Measurements from ENCODE around the gene ANO8. TPM values are rescaled to one million over a fixed set of nuclear protein-coding genes. Genes with fewer than 3 reads are reported as not detected.
A peak's percentile ranks its signal among the peaks of the same experiment; 100 is the strongest.

Gene ANO8
- total and polyA plus RNA-seq, 2 of the 13 experiments (the other 11 are each of a cell fraction or from before 2014, with no cell fraction given) = 1.8 to 3.5 TPM

DNA sequence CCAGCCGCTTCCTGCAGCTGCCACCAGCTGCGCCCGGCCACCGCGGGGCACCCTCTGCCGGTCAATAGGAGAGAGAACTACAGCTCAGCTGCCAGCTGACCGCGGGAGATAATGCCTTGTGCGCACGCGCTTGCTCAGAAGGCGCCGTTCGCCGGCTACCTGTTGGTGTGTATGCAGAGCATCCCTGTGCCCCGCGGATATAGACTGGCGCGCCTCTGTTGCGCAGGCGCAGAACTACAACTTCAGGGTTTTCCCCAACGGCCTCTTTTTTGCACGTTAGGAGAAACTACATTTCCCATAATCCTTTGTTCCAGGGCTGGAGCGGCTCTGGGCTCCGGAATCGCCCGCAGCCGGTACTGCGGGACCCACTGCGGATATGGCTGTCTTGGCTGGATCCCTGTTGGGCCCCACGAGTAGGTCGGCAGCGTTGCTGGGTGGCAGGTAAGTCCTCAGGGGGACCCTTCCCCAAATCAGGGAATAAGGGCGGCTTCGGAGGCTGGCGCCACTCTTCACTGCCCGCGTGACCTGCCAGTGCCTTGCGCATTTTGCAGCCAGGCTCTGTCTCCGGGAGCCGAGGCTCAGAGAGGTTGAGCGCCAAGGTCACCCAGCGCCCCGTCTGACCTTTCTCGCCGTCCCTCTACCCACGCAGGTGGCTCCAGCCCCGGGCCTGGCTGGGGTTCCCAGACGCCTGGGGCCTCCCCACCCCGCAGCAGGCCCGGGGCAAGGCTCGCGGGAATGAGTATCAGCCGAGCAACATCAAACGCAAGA, 29.0 kb downstream of the ANO8 start, which contains the start of gene MRPL34 (continued):
- TF ChIP-seq, protein P1, sequence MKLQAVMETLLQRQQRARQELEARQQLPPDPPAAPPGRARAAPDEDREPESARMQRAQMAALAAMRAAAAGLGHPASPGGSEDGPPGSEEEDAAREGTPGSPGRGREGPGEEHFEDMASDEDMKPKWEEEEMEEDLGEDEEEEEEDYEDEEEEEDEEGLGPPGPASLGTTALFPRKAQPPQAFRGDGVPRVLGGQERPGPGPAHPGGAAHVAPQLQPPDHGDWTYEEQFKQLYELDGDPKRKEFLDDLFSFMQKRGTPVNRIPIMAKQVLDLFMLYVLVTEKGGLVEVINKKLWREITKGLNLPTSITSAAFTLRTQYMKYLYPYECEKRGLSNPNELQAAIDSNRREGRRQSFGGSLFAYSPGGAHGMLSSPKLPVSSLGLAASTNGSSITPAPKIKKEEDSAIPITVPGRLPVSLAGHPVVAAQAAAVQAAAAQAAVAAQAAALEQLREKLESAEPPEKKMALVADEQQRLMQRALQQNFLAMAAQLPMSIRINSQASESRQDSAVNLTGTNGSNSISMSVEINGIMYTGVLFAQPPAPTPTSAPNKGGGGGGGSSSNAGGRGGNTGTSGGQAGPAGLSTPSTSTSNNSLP (IDR thresholded peaks at IDR 0.05; ENCODE audit: low read depth, low read length) = no peak
- TF ChIP-seq SOX5 (CRISPR knock-in tag; IDR thresholded peaks at IDR 0.05; ENCODE audit: borderline replicate concordance) (peak; percentile 56; the same call in 1 of the 2 replicates), SAFB2 (CRISPR knock-in tag; IDR thresholded peaks at IDR 0.05; ENCODE audit: borderline replicate concordance, low read depth) (no peak; the same call in 1 of the 2 replicates), ZFP36L2 (CRISPR knock-in tag; IDR thresholded peaks at IDR 0.05) (no peak), ZNF160 (CRISPR knock-in tag; IDR thresholded peaks at IDR 0.05) (peak; percentile 2; the same call in 1 of the 2 replicates), ATF1 (CRISPR knock-in tag; IDR thresholded peaks at IDR 0.05) (0 out of 2 replicates have a peak, but pooled peaks have one; percentile 18), KAT2B (IDR thresholded peaks at IDR 0.05; ENCODE audit: borderline replicate concordance, low read depth, low read length) (no peak)
- TF ChIP-seq, protein P2, sequence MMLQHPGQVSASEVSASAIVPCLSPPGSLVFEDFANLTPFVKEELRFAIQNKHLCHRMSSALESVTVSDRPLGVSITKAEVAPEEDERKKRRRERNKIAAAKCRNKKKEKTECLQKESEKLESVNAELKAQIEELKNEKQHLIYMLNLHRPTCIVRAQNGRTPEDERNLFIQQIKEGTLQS (CRISPR knock-in tag; IDR thresholded peaks at IDR 0.05) = no peak
- TF ChIP-seq, protein P3, sequence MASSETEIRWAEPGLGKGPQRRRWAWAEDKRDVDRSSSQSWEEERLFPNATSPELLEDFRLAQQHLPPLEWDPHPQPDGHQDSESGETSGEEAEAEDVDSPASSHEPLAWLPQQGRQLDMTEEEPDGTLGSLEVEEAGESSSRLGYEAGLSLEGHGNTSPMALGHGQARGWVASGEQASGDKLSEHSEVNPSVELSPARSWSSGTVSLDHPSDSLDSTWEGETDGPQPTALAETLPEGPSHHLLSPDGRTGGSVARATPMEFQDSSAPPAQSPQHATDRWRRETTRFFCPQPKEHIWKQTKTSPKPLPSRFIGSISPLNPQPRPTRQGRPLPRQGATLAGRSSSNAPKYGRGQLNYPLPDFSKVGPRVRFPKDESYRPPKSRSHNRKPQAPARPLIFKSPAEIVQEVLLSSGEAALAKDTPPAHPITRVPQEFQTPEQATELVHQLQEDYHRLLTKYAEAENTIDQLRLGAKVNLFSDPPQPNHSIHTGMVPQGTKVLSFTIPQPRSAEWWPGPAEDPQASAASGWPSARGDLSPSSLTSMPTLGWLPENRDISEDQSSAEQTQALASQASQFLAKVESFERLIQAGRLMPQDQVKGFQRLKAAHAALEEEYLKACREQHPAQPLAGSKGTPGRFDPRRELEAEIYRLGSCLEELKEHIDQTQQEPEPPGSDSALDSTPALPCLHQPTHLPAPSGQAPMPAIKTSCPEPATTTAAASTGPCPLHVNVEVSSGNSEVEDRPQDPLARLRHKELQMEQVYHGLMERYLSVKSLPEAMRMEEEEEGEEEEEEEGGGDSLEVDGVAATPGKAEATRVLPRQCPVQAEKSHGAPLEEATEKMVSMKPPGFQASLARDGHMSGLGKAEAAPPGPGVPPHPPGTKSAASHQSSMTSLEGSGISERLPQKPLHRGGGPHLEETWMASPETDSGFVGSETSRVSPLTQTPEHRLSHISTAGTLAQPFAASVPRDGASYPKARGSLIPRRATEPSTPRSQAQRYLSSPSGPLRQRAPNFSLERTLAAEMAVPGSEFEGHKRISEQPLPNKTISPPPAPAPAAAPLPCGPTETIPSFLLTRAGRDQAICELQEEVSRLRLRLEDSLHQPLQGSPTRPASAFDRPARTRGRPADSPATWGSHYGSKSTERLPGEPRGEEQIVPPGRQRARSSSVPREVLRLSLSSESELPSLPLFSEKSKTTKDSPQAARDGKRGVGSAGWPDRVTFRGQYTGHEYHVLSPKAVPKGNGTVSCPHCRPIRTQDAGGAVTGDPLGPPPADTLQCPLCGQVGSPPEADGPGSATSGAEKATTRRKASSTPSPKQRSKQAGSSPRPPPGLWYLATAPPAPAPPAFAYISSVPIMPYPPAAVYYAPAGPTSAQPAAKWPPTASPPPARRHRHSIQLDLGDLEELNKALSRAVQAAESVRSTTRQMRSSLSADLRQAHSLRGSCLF (CRISPR knock-in tag; IDR thresholded peaks at IDR 0.05; ENCODE audit: borderline replicate concordance) = no peak
- TF ChIP-seq, protein P4, sequence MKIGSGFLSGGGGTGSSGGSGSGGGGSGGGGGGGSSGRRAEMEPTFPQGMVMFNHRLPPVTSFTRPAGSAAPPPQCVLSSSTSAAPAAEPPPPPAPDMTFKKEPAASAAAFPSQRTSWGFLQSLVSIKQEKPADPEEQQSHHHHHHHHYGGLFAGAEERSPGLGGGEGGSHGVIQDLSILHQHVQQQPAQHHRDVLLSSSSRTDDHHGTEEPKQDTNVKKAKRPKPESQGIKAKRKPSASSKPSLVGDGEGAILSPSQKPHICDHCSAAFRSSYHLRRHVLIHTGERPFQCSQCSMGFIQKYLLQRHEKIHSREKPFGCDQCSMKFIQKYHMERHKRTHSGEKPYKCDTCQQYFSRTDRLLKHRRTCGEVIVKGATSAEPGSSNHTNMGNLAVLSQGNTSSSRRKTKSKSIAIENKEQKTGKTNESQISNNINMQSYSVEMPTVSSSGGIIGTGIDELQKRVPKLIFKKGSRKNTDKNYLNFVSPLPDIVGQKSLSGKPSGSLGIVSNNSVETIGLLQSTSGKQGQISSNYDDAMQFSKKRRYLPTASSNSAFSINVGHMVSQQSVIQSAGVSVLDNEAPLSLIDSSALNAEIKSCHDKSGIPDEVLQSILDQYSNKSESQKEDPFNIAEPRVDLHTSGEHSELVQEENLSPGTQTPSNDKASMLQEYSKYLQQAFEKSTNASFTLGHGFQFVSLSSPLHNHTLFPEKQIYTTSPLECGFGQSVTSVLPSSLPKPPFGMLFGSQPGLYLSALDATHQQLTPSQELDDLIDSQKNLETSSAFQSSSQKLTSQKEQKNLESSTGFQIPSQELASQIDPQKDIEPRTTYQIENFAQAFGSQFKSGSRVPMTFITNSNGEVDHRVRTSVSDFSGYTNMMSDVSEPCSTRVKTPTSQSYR (CRISPR knock-in tag; IDR thresholded peaks at IDR 0.05; ENCODE audit: borderline replicate concordance) = no peak
- TF ChIP-seq, protein P5, sequence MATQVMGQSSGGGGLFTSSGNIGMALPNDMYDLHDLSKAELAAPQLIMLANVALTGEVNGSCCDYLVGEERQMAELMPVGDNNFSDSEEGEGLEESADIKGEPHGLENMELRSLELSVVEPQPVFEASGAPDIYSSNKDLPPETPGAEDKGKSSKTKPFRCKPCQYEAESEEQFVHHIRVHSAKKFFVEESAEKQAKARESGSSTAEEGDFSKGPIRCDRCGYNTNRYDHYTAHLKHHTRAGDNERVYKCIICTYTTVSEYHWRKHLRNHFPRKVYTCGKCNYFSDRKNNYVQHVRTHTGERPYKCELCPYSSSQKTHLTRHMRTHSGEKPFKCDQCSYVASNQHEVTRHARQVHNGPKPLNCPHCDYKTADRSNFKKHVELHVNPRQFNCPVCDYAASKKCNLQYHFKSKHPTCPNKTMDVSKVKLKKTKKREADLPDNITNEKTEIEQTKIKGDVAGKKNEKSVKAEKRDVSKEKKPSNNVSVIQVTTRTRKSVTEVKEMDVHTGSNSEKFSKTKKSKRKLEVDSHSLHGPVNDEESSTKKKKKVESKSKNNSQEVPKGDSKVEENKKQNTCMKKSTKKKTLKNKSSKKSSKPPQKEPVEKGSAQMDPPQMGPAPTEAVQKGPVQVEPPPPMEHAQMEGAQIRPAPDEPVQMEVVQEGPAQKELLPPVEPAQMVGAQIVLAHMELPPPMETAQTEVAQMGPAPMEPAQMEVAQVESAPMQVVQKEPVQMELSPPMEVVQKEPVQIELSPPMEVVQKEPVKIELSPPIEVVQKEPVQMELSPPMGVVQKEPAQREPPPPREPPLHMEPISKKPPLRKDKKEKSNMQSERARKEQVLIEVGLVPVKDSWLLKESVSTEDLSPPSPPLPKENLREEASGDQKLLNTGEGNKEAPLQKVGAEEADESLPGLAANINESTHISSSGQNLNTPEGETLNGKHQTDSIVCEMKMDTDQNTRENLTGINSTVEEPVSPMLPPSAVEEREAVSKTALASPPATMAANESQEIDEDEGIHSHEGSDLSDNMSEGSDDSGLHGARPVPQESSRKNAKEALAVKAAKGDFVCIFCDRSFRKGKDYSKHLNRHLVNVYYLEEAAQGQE (IDR thresholded peaks at IDR 0.05; ENCODE audit: borderline replicate concordance in 1 of 2, low read depth in 1 of 2, low read length in 2 of 2) = no peak
